ENCODE results near the gene MRFAP1L1. TPM values are rescaled to one million over a fixed set of nuclear protein-coding genes. Genes with fewer than 3 reads are reported as not detected.

Gene MRFAP1L1
- total and polyA plus RNA-seq, 10 of the 15 experiments (the other 5 are each of a cell fraction or from before 2014, with no cell fraction given), result 30.6 to 85.1 (median 52.9) TPM

GRCh38 chr4:6674500-6675149 lies 35.0 kb downstream of the MRFAP1L1 start (continued):
- TF ChIP-seq ZBTB11 (CRISPR knock-in tag; IDR thresholded peaks at IDR 0.05) (no peak), HDAC6 (IDR thresholded peaks at IDR 0.05; ENCODE audit: unreplicated experiment) (no peak), POU2F2 (IDR thresholded peaks at IDR 0.05; ENCODE audit: borderline replicate concordance, low read depth, low read length) (0 out of 3 replicates have a peak, but pooled peaks have one; percentile 6), SIN3A (IDR thresholded peaks at IDR 0.05; ENCODE audit: low read depth, low read length) (0 out of 2 replicates have a peak, but pooled peaks have one; percentile 48), RAD21 (IDR thresholded peaks at IDR 0.05; ENCODE audit: insufficient read depth, low read depth, low read length) (peak; percentile 51), MXI1 (IDR thresholded peaks at IDR 0.05; ENCODE audit: low read depth, low read length) (peak; percentile 34; the same call in 1 of the 2 replicates), CTCF (IDR thresholded peaks at IDR 0.05 in 2 of 3, conservative IDR thresholded peaks at IDR 0.05 in 1 of 3; ENCODE audit: control insufficient read depth in 2 of 3, extremely low read depth in 1 of 3, insufficient read depth in 1 of 3, low read depth in 3 of 3, low read length in 3 of 3) (peak; percentile 48 to 67 (median 59); a peak in 5 of 6 replicates), MLLT1 (IDR thresholded peaks at IDR 0.05) (0 out of 2 replicates have a peak, but pooled peaks have one; percentile 41), KDM1A (IDR thresholded peaks at IDR 0.05; ENCODE audit: borderline replicate concordance) (no peak), NFYB (IDR thresholded peaks at IDR 0.05; ENCODE audit: insufficient read depth, low read depth, low read length) (no peak), WRNIP1 (IDR thresholded peaks at IDR 0.05; ENCODE audit: borderline replicate concordance, low read depth, low read length) (0 out of 2 replicates have a peak, but pooled peaks have one; percentile 64), EGR1 (IDR thresholded peaks at IDR 0.05; ENCODE audit: borderline replicate concordance in 1 of 2, low read depth in 2 of 2, low read length in 2 of 2) (0 out of 3 replicates have a peak, but pooled peaks of 1 of the 2 experiments have one; percentile 41), E4F1 (IDR thresholded peaks at IDR 0.05; ENCODE audit: borderline replicate concordance, partially characterized antibody) (peak; percentile 87)

Data from GM12878 (cell line).